ENCODE data around the gene SELENOP.

SELENOP gene

GRCh38 chr5:42810834-42811590 is 680 bp downstream of the SELENOP start:
- Mint-ChIP-seq H3K4me3 (no peak overlapping the region), H3K4me1 (ENCODE audit: low read depth) (peaks cover 5% of the 10 kb centered on the region), H3K27ac (no peak overlapping the region)

GRCh38 chr5:42808888-42809611 is 2.6 kb downstream of the SELENOP start:
- no peaks in the 10 kb centered on the region for H3K9me3 Mint-ChIP-seq (ENCODE audit: low read depth)
- H3K27ac Mint-ChIP-seq, result no peak overlapping the region
- no peaks in the 10 kb centered on the region for H3K27me3 Mint-ChIP-seq
- peaks cover 3% of the 10 kb centered on the region for H3K36me3 Mint-ChIP-seq
- H3K4me3 Mint-ChIP-seq, result no peak overlapping the region
- H3K4me1 Mint-ChIP-seq (ENCODE audit: low read depth), result peaks cover 5% of the 10 kb centered on the region

More at GRCh38 chr5:42810834-42811590, 680 bp downstream of the SELENOP start:
- Mint-ChIP-seq H3K27me3 (no peaks in the 10 kb centered on the region), H3K36me3 (no peaks in the 10 kb centered on the region), H3K9me3 (ENCODE audit: low read depth) (no peaks in the 10 kb centered on the region)

- no peaks in the 10 kb centered on the region for H3K27me3 Mint-ChIP-seq
- H3K4me1 Mint-ChIP-seq (ENCODE audit: low read depth), result peaks cover 5% of the 10 kb centered on the region
- H3K36me3 Mint-ChIP-seq, result peaks cover 3% of the 10 kb centered on the region
- H3K27ac Mint-ChIP-seq, result no peak overlapping the region
- no peaks in the 10 kb centered on the region for H3K9me3 Mint-ChIP-seq (ENCODE audit: low read depth)
- H3K4me3 Mint-ChIP-seq, result no peak overlapping the region
Observed at GRCh38 chr5:42807722-42808447, 3.8 kb downstream of the SELENOP start.

GRCh38 chr5:42806701-42807262 is 4.9 kb downstream of the SELENOP start:
- Mint-ChIP-seq H3K9me3 (ENCODE audit: low read depth) (no peaks in the 10 kb centered on the region), H3K27ac (no peak overlapping the region), H3K27me3 (no peaks in the 10 kb centered on the region), H3K4me3 (no peak overlapping the region), H3K36me3 (peaks cover 3% of the 10 kb centered on the region), H3K4me1 (ENCODE audit: low read depth) (peaks cover 2% of the 10 kb centered on the region)

GRCh38 chr5:42806004-42806700 is 5.5 kb downstream of the SELENOP start:
- Mint-ChIP-seq H3K4me3 (no peak overlapping the region), H3K36me3 (peaks cover 3% of the 10 kb centered on the region), H3K27me3 (no peaks in the 10 kb centered on the region), H3K4me1 (ENCODE audit: low read depth) (no peaks in the 10 kb centered on the region), H3K9me3 (ENCODE audit: low read depth) (no peaks in the 10 kb centered on the region), H3K27ac (no peak overlapping the region)

GRCh38 chr5:42804717-42805339 is 6.9 kb downstream of the SELENOP start:
- Mint-ChIP-seq H3K4me1 (ENCODE audit: low read depth) (no peaks in the 10 kb centered on the region), H3K4me3 (no peak overlapping the region), H3K9me3 (ENCODE audit: low read depth) (no peaks in the 10 kb centered on the region), H3K27me3 (no peaks in the 10 kb centered on the region), H3K36me3 (peaks cover 3% of the 10 kb centered on the region), H3K27ac (no peak overlapping the region)

- Mint-ChIP-seq H3K36me3 (peaks cover 5% of the 10 kb centered on the region), H3K4me3 (no peak overlapping the region), H3K27me3 (no peaks in the 10 kb centered on the region), H3K9me3 (ENCODE audit: low read depth) (no peaks in the 10 kb centered on the region), H3K4me1 (ENCODE audit: low read depth) (no peaks in the 10 kb centered on the region), H3K27ac (no peak overlapping the region)
Observed at GRCh38 chr5:42801516-42802166, 10.1 kb downstream of the SELENOP start.

GRCh38 chr5:42800748-42801330 is 10.9 kb downstream of the SELENOP start:
- H3K27me3 Mint-ChIP-seq, result no peaks in the 10 kb centered on the region
- H3K9me3 Mint-ChIP-seq (ENCODE audit: low read depth), result no peaks in the 10 kb centered on the region
- H3K36me3 Mint-ChIP-seq, result peaks cover 5% of the 10 kb centered on the region
- no peak overlapping the region for H3K27ac Mint-ChIP-seq
- H3K4me3 Mint-ChIP-seq, result no peak overlapping the region
- H3K4me1 Mint-ChIP-seq (ENCODE audit: low read depth), result no peaks in the 10 kb centered on the region

- Mint-ChIP-seq H3K27ac (no peak overlapping the region), H3K27me3 (no peaks in the 10 kb centered on the region), H3K9me3 (ENCODE audit: low read depth) (peaks cover under 1% of the 10 kb centered on the region), H3K36me3 (peaks cover 5% of the 10 kb centered on the region), H3K4me3 (no peak overlapping the region), H3K4me1 (ENCODE audit: low read depth) (no peaks in the 10 kb centered on the region)
Observed at GRCh38 chr5:42799668-42800114, 12.0 kb downstream of the SELENOP start.

- H3K36me3 Mint-ChIP-seq, result peaks cover 2% of the 10 kb centered on the region
- H3K27ac Mint-ChIP-seq, result no peak overlapping the region
- H3K4me3 Mint-ChIP-seq, result no peak overlapping the region
- H3K9me3 Mint-ChIP-seq (ENCODE audit: low read depth), result peaks cover 4% of the 10 kb centered on the region
- H3K27me3 Mint-ChIP-seq, result no peaks in the 10 kb centered on the region
- no peaks in the 10 kb centered on the region for H3K4me1 Mint-ChIP-seq (ENCODE audit: low read depth)
Observed at GRCh38 chr5:42799241-42799608, 12.5 kb downstream of the SELENOP start.

- Mint-ChIP-seq H3K27me3 (no peaks in the 10 kb centered on the region), H3K4me1 (ENCODE audit: low read depth) (no peaks in the 10 kb centered on the region), H3K27ac (no peak overlapping the region), H3K36me3 (peaks cover 5% of the 10 kb centered on the region), H3K9me3 (ENCODE audit: low read depth) (peaks cover 4% of the 10 kb centered on the region), H3K4me3 (no peak overlapping the region)
Observed at GRCh38 chr5:42798284-42799240, 13.1 kb downstream of the SELENOP start.

GRCh38 chr5:42791151-42791550 is 20.5 kb downstream of the SELENOP start:
- H3K27me3 Mint-ChIP-seq, result peaks cover 2% of the 10 kb centered on the region
- no peaks in the 10 kb centered on the region for H3K4me1 Mint-ChIP-seq (ENCODE audit: low read depth)
- peaks cover 18% of the 10 kb centered on the region for H3K9me3 Mint-ChIP-seq (ENCODE audit: low read depth)
- no peak overlapping the region for H3K4me3 Mint-ChIP-seq
- peaks cover 31% of the 10 kb centered on the region for H3K36me3 Mint-ChIP-seq
- H3K27ac Mint-ChIP-seq, result no peak overlapping the region

Data from activated naive CD8-positive, alpha-beta T cell (primary cell).